Stomach (tissue), 4 donors: ENCODE results near the gene GPC5.

ENCODE experiments used
- CTCF ChIP-seq, 7 experiments: fragments of 450-650 bp in 4 of 7; fragments of 200-600 bp in 3 of 7; sonication (generic) in 3 of 7; IDR thresholded peaks; one replicate each; pipeline ENCODE4 v1.5.1; 2016 to 2019; ENCODE audit warnings: antibody characterized with exemption in 7 of 7, control low read depth in 2 of 7, mild to moderate bottlenecking in 1 of 7
- EP300 ChIP-seq: sonication (generic); formaldehyde crosslinking; IDR thresholded peaks from one replicate; pipeline ENCODE4 v1.6.1; 2017; ENCODE audit warnings: antibody characterized with exemption
- POLR2A ChIP-seq, 4 donors: fragments of 450-650 bp; IDR thresholded peaks; one replicate each; pipeline ENCODE4 v1.6.1; 2016; ENCODE audit warnings: antibody characterized with exemption in 4 of 4, control low read depth in 2 of 4, mild to moderate bottlenecking in 1 of 4, moderate library complexity in 1 of 4
- POLR2AphosphoS5 ChIP-seq, 3 donors: sonication (generic); formaldehyde crosslinking; IDR thresholded peaks; one replicate each; pipeline ENCODE4 v1.6.1; 2016; ENCODE audit warnings: antibody characterized with exemption in 3 of 3

DNA sequence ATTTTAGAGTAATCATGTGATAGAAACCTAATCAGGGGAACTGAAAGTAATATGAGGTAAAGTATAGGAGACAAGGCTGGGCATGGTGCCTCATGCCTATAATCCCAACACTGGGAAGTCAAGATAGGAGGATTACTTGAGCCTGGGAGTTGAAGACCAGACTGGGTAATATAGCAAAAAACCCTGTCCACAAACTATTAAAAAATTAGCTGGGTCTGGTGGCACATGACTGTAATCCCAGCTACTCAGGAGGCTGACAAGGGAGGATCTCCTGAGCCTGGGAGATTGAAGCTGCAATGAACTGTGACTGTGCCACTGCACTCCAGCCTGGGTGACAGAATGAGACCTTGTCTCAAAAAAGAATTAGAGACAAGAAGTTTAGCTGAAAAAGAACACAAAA lies 469.9 kb downstream of the GPC5 start:
- no peak for TF ChIP-seq CTCF (IDR thresholded peaks at IDR 0.05)
- TF ChIP-seq EP300: no peak
- no peak for TF ChIP-seq POLR2AphosphoS5 (IDR thresholded peaks at IDR 0.05)
- no peak for TF ChIP-seq POLR2A (IDR thresholded peaks at IDR 0.05)
